ENCODE measurements around the gene OSBPL2. TPM values are rescaled to one million over a fixed set of nuclear protein-coding genes. Genes with fewer than 3 reads are reported as not detected.

OSBPL2 gene
- total and polyA plus RNA-seq, 9 of the 15 experiments (the other 6 are each of a cell fraction or from before 2014, with no cell fraction given), result 2.5 to 25.6 (median 14.1) TPM

GRCh38 chr20:62200491-62201172 is 37.7 kb upstream of the OSBPL2 start (continued):
- TF ChIP-seq MTF1 (CRISPR knock-in tag; IDR thresholded peaks at IDR 0.05; ENCODE audit: borderline replicate concordance), result no peak
- no peak for TF ChIP-seq FUS (optimal IDR thresholded peaks at IDR 0.05; ENCODE audit: low read depth, low read length)
- TF ChIP-seq ZBTB12 (CRISPR knock-in tag; IDR thresholded peaks at IDR 0.05), result no peak
- TF ChIP-seq ZNF324 (CRISPR knock-in tag; IDR thresholded peaks at IDR 0.05), result no peak
- no peak for TF ChIP-seq ZNF696 (CRISPR knock-in tag; conservative IDR thresholded peaks at IDR 0.05)
- TF ChIP-seq PREB (CRISPR knock-in tag; IDR thresholded peaks at IDR 0.05), result no peak
- no peak for TF ChIP-seq HBP1 (CRISPR knock-in tag; IDR thresholded peaks at IDR 0.05)

Measured in K562 (cell line).